Omental fat pad (tissue), 4 donors: ENCODE data around the gene SLC34A1. TPM values are rescaled to one million over a fixed set of nuclear protein-coding genes. Genes with fewer than 3 reads are reported as not detected.

Experiments
- ATAC-seq: fragments of 150-250 bp; one replicate; pipeline ENCODE4 v1.9.1; 2016; ENCODE audit warnings: mild to moderate bottlenecking, moderate library complexity; ENCODE audit not compliant: low FRiP score
- DNase-seq: peaks from one replicate; pipeline ENCODE4 v3.0.0-alpha.2; 2019; ENCODE audit warnings: low spot score
- CTCF ChIP-seq, 3 donors: fragments of 450-650 bp; IDR thresholded peaks; one replicate each; pipeline ENCODE4 v1.5.1; 2016 to 2017; ENCODE audit warnings: antibody characterized with exemption in 3 of 3, mild to moderate bottlenecking in 3 of 3, moderate library complexity in 2 of 3
- total RNA-seq, 4 donors: library from RNA; depleted of rRNA; stranded (reverse); fragments of >200 nt; gene quantifications; one replicate each; pipeline ENCODE4 v1.1.0, GENCODE V29; 2016

The SLC34A1 gene
- total RNA-seq, 4 donors from 2014 or later, result not detected

DNA sequence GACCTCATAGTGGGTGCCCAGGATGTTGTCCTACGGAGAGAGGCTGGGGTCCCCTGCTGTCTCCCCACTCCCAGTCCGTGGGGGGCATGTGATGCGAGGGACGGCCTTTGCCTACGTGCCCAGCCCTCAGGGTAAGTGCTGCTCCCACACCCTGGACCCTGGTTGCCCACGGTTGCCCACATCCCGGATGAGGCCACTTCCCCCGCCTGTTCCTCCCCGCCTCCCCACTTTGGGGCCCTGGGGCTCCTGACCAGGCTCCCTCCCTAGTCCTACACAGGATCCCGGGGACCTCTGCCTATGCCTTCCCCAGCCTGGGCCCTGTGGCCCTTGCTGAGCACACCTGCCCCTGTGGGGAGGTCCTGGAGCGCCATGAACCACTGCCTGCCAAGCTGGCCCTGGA lies 1.5 kb downstream of the SLC34A1 start:
- DNase-seq, result no peak
- no peak for ATAC-seq
- no peak for TF ChIP-seq CTCF (IDR thresholded peaks at IDR 0.05)

- no peak for TF ChIP-seq CTCF (IDR thresholded peaks at IDR 0.05)
- ATAC-seq, result no peak
- no peak for DNase-seq
Observed at GRCh38 chr5:177386542-177386941, 2.3 kb downstream of the SLC34A1 start.

DNA sequence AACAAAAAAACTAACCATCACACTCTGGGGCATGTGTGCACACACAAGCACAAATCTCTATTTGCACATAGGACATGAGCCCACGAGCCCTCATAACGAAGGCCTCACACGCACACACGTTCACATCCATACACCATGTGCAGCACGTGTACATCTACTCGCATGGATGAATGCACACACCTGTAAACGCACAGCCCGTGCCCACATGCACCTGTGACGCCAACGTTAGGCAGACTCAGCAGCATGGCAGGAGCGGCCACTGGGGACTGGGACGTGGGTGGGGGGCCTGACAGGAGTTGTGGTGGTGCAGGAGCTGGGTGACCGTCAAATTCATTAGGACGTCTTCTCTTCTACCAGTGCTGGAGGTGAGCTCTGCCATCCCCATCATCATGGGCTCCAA lies 3.2 kb downstream of the SLC34A1 start:
- TF ChIP-seq CTCF (IDR thresholded peaks at IDR 0.05), result no peak
- DNase-seq (no peak), ATAC-seq (no peak)

- DNase-seq (no peak), ATAC-seq (no peak)
- no peak for TF ChIP-seq CTCF (IDR thresholded peaks at IDR 0.05)
Observed at GRCh38 chr5:177388521-177389052, 4.4 kb downstream of the SLC34A1 start.

DNA sequence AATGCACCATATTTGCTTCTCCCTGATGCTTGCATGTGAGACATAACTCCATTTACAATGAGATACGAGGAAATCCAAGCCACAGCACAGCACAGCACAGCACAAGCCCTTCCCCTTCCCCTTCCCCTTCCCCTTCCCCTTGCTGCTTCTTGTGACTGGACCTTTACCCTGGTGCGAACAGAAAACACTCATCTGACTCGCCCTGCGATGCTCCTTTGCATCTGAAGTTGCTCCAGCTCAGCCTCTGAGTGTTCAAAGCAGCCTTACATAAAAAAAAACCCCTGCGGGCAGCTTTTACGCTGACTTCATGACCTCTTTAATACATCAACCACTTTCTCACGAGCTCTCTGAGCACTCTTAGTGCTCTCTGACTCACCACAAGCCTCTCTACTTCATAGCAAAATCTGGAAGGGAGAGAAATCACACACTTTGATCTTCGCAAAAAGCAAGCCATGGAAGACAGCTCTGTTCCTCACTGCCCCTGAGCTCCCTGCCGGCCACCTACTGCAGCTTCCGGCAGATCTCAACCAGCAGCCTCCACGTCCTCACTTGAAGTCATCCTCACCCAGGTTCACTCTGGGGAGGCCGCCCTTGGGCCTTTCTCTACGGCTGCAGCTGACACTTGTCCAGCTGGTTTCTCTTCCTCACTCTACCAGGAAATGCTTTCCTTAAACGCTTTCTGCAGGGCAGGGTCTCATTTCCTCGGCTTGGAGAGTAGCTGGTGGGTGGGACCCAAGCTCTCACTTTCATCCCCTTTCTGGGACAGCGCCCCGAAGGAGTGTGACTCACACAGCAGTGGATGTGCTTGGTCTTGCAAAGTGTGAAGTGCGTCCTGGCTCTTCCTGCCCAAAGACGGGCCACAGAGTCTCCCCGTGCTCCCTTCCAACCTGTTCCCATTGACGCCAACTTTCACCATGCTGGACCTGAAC lies 5.3 kb downstream of the SLC34A1 start:
- DNase-seq (no peak), ATAC-seq (peak; percentile 20)
- TF ChIP-seq CTCF (IDR thresholded peaks at IDR 0.05), result no peak

GRCh38 chr5:177390363-177391300 lies 6.4 kb downstream of the SLC34A1 start:
- ATAC-seq (peak; percentile 79), DNase-seq (peak; percentile 85)

More at GRCh38 chr5:177390363-177391300, 6.4 kb downstream of the SLC34A1 start:
- peak in 2 of 3 donors; percentile 77 to 94 for TF ChIP-seq CTCF (IDR thresholded peaks at IDR 0.05)
